ENCODE measurements around the gene MEIS2.

DNA sequence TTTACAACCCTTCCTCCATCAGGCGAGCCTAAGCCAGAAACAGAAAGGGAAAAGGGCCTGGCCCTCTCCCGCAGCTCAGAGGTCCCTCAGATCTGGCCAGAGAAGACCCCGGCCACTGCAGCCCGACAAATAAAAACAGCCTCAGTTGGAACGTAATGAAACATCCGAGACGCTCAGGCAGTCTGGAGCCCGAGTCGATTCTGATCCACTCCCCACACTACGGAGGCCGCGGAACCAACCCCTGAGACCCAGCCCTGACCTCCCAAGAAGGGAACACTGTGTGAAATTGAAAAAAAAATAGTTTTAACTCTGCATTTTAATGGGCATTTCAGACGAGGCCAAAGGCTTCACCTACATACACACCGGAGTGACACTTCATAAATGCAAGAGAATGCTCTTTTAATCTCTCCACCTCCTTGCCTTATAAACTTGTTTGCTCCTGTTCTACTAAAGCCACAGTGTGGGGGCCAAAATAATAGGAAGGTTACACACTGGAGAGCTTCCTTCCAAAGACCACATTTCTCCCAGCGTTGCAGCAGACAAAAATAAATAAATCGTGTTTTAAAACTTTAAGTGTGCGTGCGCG is 3.7 kb downstream of the MEIS2 start:
- TF ChIP-seq, protein P1, sequence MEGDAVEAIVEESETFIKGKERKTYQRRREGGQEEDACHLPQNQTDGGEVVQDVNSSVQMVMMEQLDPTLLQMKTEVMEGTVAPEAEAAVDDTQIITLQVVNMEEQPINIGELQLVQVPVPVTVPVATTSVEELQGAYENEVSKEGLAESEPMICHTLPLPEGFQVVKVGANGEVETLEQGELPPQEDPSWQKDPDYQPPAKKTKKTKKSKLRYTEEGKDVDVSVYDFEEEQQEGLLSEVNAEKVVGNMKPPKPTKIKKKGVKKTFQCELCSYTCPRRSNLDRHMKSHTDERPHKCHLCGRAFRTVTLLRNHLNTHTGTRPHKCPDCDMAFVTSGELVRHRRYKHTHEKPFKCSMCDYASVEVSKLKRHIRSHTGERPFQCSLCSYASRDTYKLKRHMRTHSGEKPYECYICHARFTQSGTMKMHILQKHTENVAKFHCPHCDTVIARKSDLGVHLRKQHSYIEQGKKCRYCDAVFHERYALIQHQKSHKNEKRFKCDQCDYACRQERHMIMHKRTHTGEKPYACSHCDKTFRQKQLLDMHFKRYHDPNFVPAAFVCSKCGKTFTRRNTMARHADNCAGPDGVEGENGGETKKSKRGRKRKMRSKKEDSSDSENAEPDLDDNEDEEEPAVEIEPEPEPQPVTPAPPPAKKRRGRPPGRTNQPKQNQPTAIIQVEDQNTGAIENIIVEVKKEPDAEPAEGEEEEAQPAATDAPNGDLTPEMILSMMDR (IDR thresholded peaks at IDR 0.05): no peak
- TF ChIP-seq POLR2A (IDR thresholded peaks at IDR 0.05): no peak

All from adrenal gland (tissue), 5 donors.